Suprapubic skin (tissue), 4 donors: ENCODE data around the gene TCP11L1. TPM values are rescaled to one million over a fixed set of nuclear protein-coding genes. Genes with fewer than 3 reads are reported as not detected.

Experiments
- DNase-seq, 2 donors: peaks; one replicate each; pipeline ENCODE4 v3.0.0-alpha.2; 2019; ENCODE audit warnings: low spot score in 2 of 2
- H3K27ac ChIP-seq: fragments of 200-600 bp; sonication (generic); one replicate; pipeline ENCODE4 v1.5.1; 2019
- H3K27me3 ChIP-seq: fragments of 200-600 bp; sonication (generic); one replicate; pipeline ENCODE4 v1.5.1; 2019
- H3K36me3 ChIP-seq: fragments of 200-600 bp; sonication (generic); one replicate; pipeline ENCODE4 v1.5.1; 2019
- H3K4me1 ChIP-seq: fragments of 200-600 bp; sonication (generic); one replicate; pipeline ENCODE4 v1.5.1; 2019
- H3K4me3 ChIP-seq: fragments of 200-600 bp; sonication (generic); one replicate; pipeline ENCODE4 v1.5.1; 2019; ENCODE audit warnings: mild to moderate bottlenecking
- H3K9me3 ChIP-seq: fragments of 200-600 bp; sonication (generic); one replicate; pipeline ENCODE4 v1.5.1; 2019
- CTCF ChIP-seq, 2 donors: fragments of 200-600 bp in 1 of 2; fragments of 450-650 bp in 1 of 2; sonication (generic) in 1 of 2; IDR thresholded peaks; one replicate each; pipeline ENCODE4 v1.5.1; 2016 to 2019; ENCODE audit warnings: antibody characterized with exemption in 2 of 2, mild to moderate bottlenecking in 1 of 2, moderate library complexity in 1 of 2
- EP300 ChIP-seq: sonication (generic); formaldehyde crosslinking; IDR thresholded peaks from one replicate; pipeline ENCODE4 v1.6.1; 2017; ENCODE audit warnings: antibody characterized with exemption
- POLR2A ChIP-seq, 2 donors: fragments of 450-650 bp; IDR thresholded peaks; one replicate each; pipeline ENCODE4 v1.6.1; 2017; ENCODE audit warnings: antibody characterized with exemption in 2 of 2, mild to moderate bottlenecking in 2 of 2, moderate library complexity in 2 of 2
- POLR2AphosphoS5 ChIP-seq, 3 donors: sonication (generic); formaldehyde crosslinking; IDR thresholded peaks; one replicate each; pipeline ENCODE4 v1.6.1; 2017; ENCODE audit warnings: antibody characterized with exemption in 3 of 3
- WGBS: methylation state at CpG from one replicate; pipeline ENCODE4 v1.1.5; 2018; 5-methylcytosine and 5-hydroxymethylcytosine counted together
- total RNA-seq, 4 donors: library from RNA; depleted of rRNA; stranded (reverse); fragments of >200 nt; gene quantifications; one replicate each; pipeline ENCODE4 v1.1.0, GENCODE V29; 2016

Gene TCP11L1
- total RNA-seq, 4 donors from 2014 or later: 34.8 to 65.6 (median 42.9) TPM

GRCh38 chr11:33064033-33064825 lies 24.9 kb downstream of the TCP11L1 start:
- Histone ChIP-seq H3K27me3 (no peaks in the 10 kb centered on the region), H3K9me3 (no peaks in the 10 kb centered on the region), H3K27ac (peak overlapping the region; percentile 58), H3K4me1 (peaks cover 50% of the 10 kb centered on the region), H3K4me3 (no peak overlapping the region), H3K36me3 (peaks cover 48% of the 10 kb centered on the region)
- DNase-seq: no peak
- TF ChIP-seq CTCF (IDR thresholded peaks at IDR 0.05) (no peak), POLR2A (IDR thresholded peaks at IDR 0.05) (no peak), EP300 (no peak), POLR2AphosphoS5 (IDR thresholded peaks at IDR 0.05) (no peak)
- 30% methylated on average over 11 of the region's 11 CpGs for WGBS

- Histone ChIP-seq H3K27me3 (no peaks in the 10 kb centered on the region), H3K4me1 (peaks cover 47% of the 10 kb centered on the region), H3K4me3 (no peak overlapping the region), H3K36me3 (peaks cover 49% of the 10 kb centered on the region), H3K27ac (no peak overlapping the region), H3K9me3 (no peaks in the 10 kb centered on the region)
- DNase-seq: no peak
- no peak for TF ChIP-seq EP300
- TF ChIP-seq POLR2A (IDR thresholded peaks at IDR 0.05): no peak
- no peak for TF ChIP-seq CTCF (IDR thresholded peaks at IDR 0.05)
- no peak for TF ChIP-seq POLR2AphosphoS5 (IDR thresholded peaks at IDR 0.05)
- WGBS: 79% methylated on average over 5 of the region's 5 CpGs
Measured at GRCh38 chr11:33064866-33065265, 25.5 kb downstream of the TCP11L1 start.

- H3K4me1 ChIP-seq: peaks cover 42% of the 10 kb centered on the region
- 72% methylated on average over 21 of the region's 22 CpGs for WGBS
- no peak for TF ChIP-seq POLR2AphosphoS5 (IDR thresholded peaks at IDR 0.05)
- no peak for TF ChIP-seq POLR2A (IDR thresholded peaks at IDR 0.05)
- peak; percentile 72 to 82 for TF ChIP-seq CTCF (IDR thresholded peaks at IDR 0.05)
- no peak for TF ChIP-seq EP300
- DNase-seq: peak in 1 of 2 donors; percentile 82
- H3K27me3 ChIP-seq: no peaks in the 10 kb centered on the region
- no peak overlapping the region for H3K27ac ChIP-seq
- H3K9me3 ChIP-seq: no peaks in the 10 kb centered on the region
- H3K4me3 ChIP-seq: no peak overlapping the region
- H3K36me3 ChIP-seq: peaks cover 49% of the 10 kb centered on the region
Measured at GRCh38 chr11:33065445-33066178, 26.2 kb downstream of the TCP11L1 start.

- H3K27me3 ChIP-seq: no peaks in the 10 kb centered on the region
- H3K4me3 ChIP-seq: no peak overlapping the region
- TF ChIP-seq EP300: no peak
- TF ChIP-seq CTCF (IDR thresholded peaks at IDR 0.05): no peak
- TF ChIP-seq POLR2AphosphoS5 (IDR thresholded peaks at IDR 0.05): no peak
- no peak for TF ChIP-seq POLR2A (IDR thresholded peaks at IDR 0.05)
- H3K9me3 ChIP-seq: no peaks in the 10 kb centered on the region
- no peak for DNase-seq
- peaks cover 31% of the 10 kb centered on the region for H3K4me1 ChIP-seq
- 82% methylated on average over 3 of the region's 3 CpGs for WGBS
- H3K27ac ChIP-seq: no peak overlapping the region
- peaks cover 61% of the 10 kb centered on the region for H3K36me3 ChIP-seq
Measured at GRCh38 chr11:33067294-33067693, 27.9 kb downstream of the TCP11L1 start.
